Esophagus muscularis mucosa (tissue), 4 donors: ENCODE results near the gene SP2. TPM values are rescaled to one million over a fixed set of nuclear protein-coding genes. Genes with fewer than 3 reads are reported as not detected.

Experiments
- DNase-seq: peaks from one replicate; pipeline ENCODE4 v3.0.0-alpha.2; 2017; ENCODE audit errors: extremely low spot score
- H3K27ac ChIP-seq, 4 donors: fragments of 200-600 bp; sonication (generic); replicated peaks in 1 of 4; 1 replicate in 3 of 4; 2 replicates in 1 of 4; pipeline ENCODE4 v1.5.1; 2016 to 2019; ENCODE audit warnings: mild to moderate bottlenecking in 1 of 4
- H3K27me3 ChIP-seq, 4 donors: fragments of 200-600 bp; sonication (generic); one replicate each; pipeline versions ENCODE4 v1.5.1 to v1.6.0; 2016 to 2019
- H3K36me3 ChIP-seq, 4 donors: fragments of 200-600 bp; sonication (generic); one replicate each; pipeline ENCODE4 v1.5.1; 2016 to 2019
- H3K4me1 ChIP-seq, 4 donors: fragments of 200-600 bp; sonication (generic); one replicate each; pipeline ENCODE4 v1.5.1; 2016 to 2019
- H3K4me3 ChIP-seq, 4 donors: fragments of 200-600 bp; sonication (generic); 1 replicate in 2 of 4; 2 replicates in 2 of 4; pipeline ENCODE4 v1.5.1; 2016 to 2019; ENCODE audit warnings: mild to moderate bottlenecking in 4 of 4, moderate library complexity in 1 of 4
- H3K9me3 ChIP-seq, 4 donors: fragments of 200-600 bp; sonication (generic); 1 replicate in 3 of 4; 2 replicates in 1 of 4; pipeline ENCODE4 v1.5.1; 2016 to 2019
- CTCF ChIP-seq, 3 experiments: fragments of 200-600 bp in 2 of 3; fragments of 450-650 bp in 1 of 3; sonication (generic) in 2 of 3; IDR thresholded peaks; one replicate each; pipeline ENCODE4 v1.5.1; 2017 to 2019; ENCODE audit warnings: antibody characterized with exemption in 3 of 3, mild to moderate bottlenecking in 2 of 3, moderate library complexity in 1 of 3
- EP300 ChIP-seq: sonication (generic); formaldehyde crosslinking; IDR thresholded peaks from one replicate; pipeline ENCODE4 v1.6.1; 2017; ENCODE audit warnings: antibody characterized with exemption
- POLR2A ChIP-seq: fragments of 450-650 bp; IDR thresholded peaks from one replicate; pipeline ENCODE4 v1.6.1; 2017; ENCODE audit warnings: antibody characterized with exemption, moderate library complexity, mild to moderate bottlenecking, low read depth
- POLR2AphosphoS5 ChIP-seq, 2 donors: sonication (generic); formaldehyde crosslinking; IDR thresholded peaks; one replicate each; pipeline ENCODE4 v1.6.1; 2017; ENCODE audit warnings: antibody characterized with exemption in 2 of 2
- WGBS: methylation state at CpG from one replicate; pipeline ENCODE4 v1.1.5; 2018; 5-methylcytosine and 5-hydroxymethylcytosine counted together
- intact Hi-C: fragments of 100-400 bp; cut with DNase I; formaldehyde crosslinking; loops from one replicate; pipeline ENCODE4 v1.15.1; 2023
- total RNA-seq, 4 donors: library from RNA; depleted of rRNA; stranded (reverse); fragments of >200 nt; gene quantifications; one replicate each; pipeline versions ENCODE4 v1.1.0 to v1.2.1, GENCODE V29; 2016

The SP2 gene
- total RNA-seq, 4 donors from 2014 or later = 7.1 to 16.0 (median 9.4) TPM

GRCh38 chr17:47869114-47869513 lies 26.9 kb upstream of the SP2 start:
- peaks cover 0 to 94% (median 21%) of the 10 kb centered on the region in 4 donors for H3K27me3 ChIP-seq
- no CpG with 5 or more reads among the region's 2 CpGs for WGBS
- H3K4me3 ChIP-seq = no peak overlapping the region
- H3K9me3 ChIP-seq = no peaks in the 10 kb centered on the region
- no peak overlapping the region for H3K27ac ChIP-seq
- peaks cover 5 to 9% (median 7%) of the 10 kb centered on the region in 4 donors for H3K4me1 ChIP-seq
- no peaks in the 10 kb centered on the region for H3K36me3 ChIP-seq
- intact Hi-C loops = no loop called here
- TF ChIP-seq CTCF (IDR thresholded peaks at IDR 0.05) = no peak
- TF ChIP-seq POLR2AphosphoS5 (IDR thresholded peaks at IDR 0.05) = no peak
- no peak for TF ChIP-seq EP300
- TF ChIP-seq POLR2A = no peak
- DNase-seq = no peak

GRCh38 chr17:47870056-47870455 lies 26.0 kb upstream of the SP2 start:
- Histone ChIP-seq H3K27me3 (peaks cover 0 to 96% (median 25%) of the 10 kb centered on the region in 4 donors), H3K4me1 (peaks cover 5 to 9% (median 7%) of the 10 kb centered on the region in 4 donors), H3K36me3 (no peaks in the 10 kb centered on the region), H3K27ac (no peak overlapping the region), H3K9me3 (no peaks in the 10 kb centered on the region), H3K4me3 (no peak overlapping the region)
- no peak for DNase-seq
- intact Hi-C loops = no loop called here
- no peak for TF ChIP-seq CTCF (IDR thresholded peaks at IDR 0.05)
- TF ChIP-seq EP300 = no peak
- no peak for TF ChIP-seq POLR2A
- TF ChIP-seq POLR2AphosphoS5 (IDR thresholded peaks at IDR 0.05) = no peak
- 18% methylated on average over 1 of the region's 1 CpG for WGBS

GRCh38 chr17:47871048-47871447 lies 25.0 kb upstream of the SP2 start:
- Histone ChIP-seq H3K4me1 (peaks cover 5 to 9% (median 7%) of the 10 kb centered on the region in 4 donors), H3K27me3 (peaks cover 0 to 96% (median 29%) of the 10 kb centered on the region in 4 donors), H3K4me3 (no peak overlapping the region), H3K36me3 (no peaks in the 10 kb centered on the region), H3K27ac (no peak overlapping the region), H3K9me3 (no peaks in the 10 kb centered on the region)
- no peak for TF ChIP-seq CTCF (IDR thresholded peaks at IDR 0.05)
- no peak for TF ChIP-seq POLR2AphosphoS5 (IDR thresholded peaks at IDR 0.05)
- TF ChIP-seq EP300 = no peak
- TF ChIP-seq POLR2A = no peak
- DNase-seq = no peak
- intact Hi-C loops = no loop called here

GRCh38 chr17:47872019-47872650 lies 23.9 kb upstream of the SP2 start:
- WGBS = 21% methylated on average over 29 of the region's 29 CpGs
- TF ChIP-seq EP300 (no peak), POLR2AphosphoS5 (IDR thresholded peaks at IDR 0.05) (no peak)
- H3K9me3 ChIP-seq = no peaks in the 10 kb centered on the region
- no peaks in the 10 kb centered on the region for H3K36me3 ChIP-seq
- peaks cover 5 to 9% (median 7%) of the 10 kb centered on the region in 4 donors for H3K4me1 ChIP-seq
- H3K27me3 ChIP-seq = peaks cover 0 to 91% (median 29%) of the 10 kb centered on the region in 4 donors
- intact Hi-C loops = no loop called here
- H3K4me3 ChIP-seq = no peak overlapping the region
- DNase-seq = no peak
- no peak overlapping the region for H3K27ac ChIP-seq

- no peak overlapping the region for H3K27ac ChIP-seq
- 21% methylated on average over 9 of the region's 15 CpGs for WGBS
- H3K36me3 ChIP-seq = no peaks in the 10 kb centered on the region
- peaks cover 5 to 9% (median 7%) of the 10 kb centered on the region in 4 donors for H3K4me1 ChIP-seq
- DNase-seq = no peak
- intact Hi-C loops = no loop called here
- H3K9me3 ChIP-seq = no peaks in the 10 kb centered on the region
- TF ChIP-seq POLR2A (no peak), POLR2AphosphoS5 (IDR thresholded peaks at IDR 0.05) (no peak), CTCF (IDR thresholded peaks at IDR 0.05) (no peak), EP300 (no peak)
- H3K27me3 ChIP-seq = peaks cover 0 to 91% (median 29%) of the 10 kb centered on the region in 4 donors
- no peak overlapping the region for H3K4me3 ChIP-seq
These were observed 23.3 kb upstream of the SP2 start for GRCh38 chr17:47872651-47873161.
